Stimulated activated CD4-positive, alpha-beta T cell treated with anti-CD3 and anti-CD28 coated beads, Interleukin-1b, Interleukin-23, amount 100 ng/mL, for 4 hours (primary cell): ENCODE results near the gene CEP295NL.
A peak's percentile ranks its signal among the peaks of the same experiment; 100 is the strongest.
"Not testable (repeated sequence)": the region's sequence is repeated elsewhere in the genome, so short reads cannot be mapped to it uniquely, and the experiment has no call there.

ENCODE experiments used
- DNase-seq, 2 donors: peaks; one replicate each; pipeline ENCODE4 v3.0.0-alpha.2; 2020; ENCODE audit warnings: low read depth in 2 of 2

The CEP295NL gene

DNA sequence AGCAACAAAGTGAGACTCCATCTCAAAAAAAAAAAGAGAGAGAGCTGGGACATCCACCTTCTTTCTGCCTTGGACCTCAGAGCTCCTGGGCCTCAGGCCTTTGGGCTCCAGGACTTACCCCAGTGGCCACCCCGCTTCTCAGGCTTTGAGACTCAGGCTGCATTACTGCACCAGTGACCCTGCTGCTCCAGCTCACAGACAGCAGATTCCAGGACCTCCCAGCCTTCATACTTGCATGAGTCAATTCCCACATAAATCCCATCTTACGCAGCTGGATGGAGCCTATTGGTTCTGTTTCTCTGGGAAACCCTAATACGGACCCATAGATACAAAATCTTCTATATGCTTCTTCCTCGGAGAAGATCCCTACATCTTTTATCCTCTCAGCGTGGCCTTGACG lies 2.1 kb upstream of the CEP295NL start:
- no peak for DNase-seq

GRCh38 chr17:78904371-78904770 lies 1.4 kb upstream of the CEP295NL start:
- DNase-seq: no peak

DNA sequence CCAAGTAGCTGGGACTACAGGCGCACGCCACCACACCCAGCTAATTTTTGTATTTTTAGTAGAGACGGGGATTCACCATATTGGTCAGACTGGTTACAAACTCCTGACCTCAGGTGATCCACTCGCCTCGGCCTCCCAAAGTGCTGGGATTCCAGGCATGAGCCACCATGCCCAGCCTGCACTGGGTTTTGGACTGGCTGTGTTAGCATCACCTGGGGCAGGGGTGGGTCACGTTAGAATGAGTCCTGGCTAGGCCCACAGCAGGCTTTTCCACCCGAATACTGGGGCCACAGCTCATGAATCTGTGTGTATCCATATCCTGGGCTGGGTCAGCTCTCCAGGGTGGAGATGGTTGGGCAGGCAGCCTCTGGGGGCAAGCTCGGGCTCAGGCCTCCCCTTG lies 770 bp downstream of the CEP295NL start:
- DNase-seq: not testable (repeated sequence)

DNA sequence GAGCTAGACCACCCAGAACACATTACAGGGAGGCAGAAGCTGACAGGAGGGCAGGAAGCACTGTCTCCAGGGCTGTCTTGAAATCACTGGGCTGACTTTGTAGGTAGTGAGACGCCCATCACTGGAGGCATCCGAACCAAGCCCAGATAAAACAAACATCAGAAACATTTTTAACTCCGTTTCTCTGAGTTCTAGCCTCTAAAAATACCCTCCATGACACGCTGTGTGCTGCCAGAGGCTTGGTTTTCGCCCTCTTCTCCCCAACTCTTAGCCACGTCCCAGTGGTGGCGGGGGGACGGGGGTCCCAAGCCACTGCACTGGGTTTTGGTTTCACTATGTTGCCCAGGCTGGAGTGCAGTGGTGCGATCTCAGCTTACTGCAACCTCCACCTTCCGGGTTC lies 1.2 kb downstream of the CEP295NL start:
- no peak for DNase-seq

- DNase-seq: no peak
Measured at GRCh38 chr17:78900816-78901215, 2.2 kb downstream of the CEP295NL start.

- no peak for DNase-seq
Measured at GRCh38 chr17:78899361-78900260, 3.4 kb downstream of the CEP295NL start.

- DNase-seq: no peak
Measured at GRCh38 chr17:78898947-78899346, 4.1 kb downstream of the CEP295NL start.

DNA sequence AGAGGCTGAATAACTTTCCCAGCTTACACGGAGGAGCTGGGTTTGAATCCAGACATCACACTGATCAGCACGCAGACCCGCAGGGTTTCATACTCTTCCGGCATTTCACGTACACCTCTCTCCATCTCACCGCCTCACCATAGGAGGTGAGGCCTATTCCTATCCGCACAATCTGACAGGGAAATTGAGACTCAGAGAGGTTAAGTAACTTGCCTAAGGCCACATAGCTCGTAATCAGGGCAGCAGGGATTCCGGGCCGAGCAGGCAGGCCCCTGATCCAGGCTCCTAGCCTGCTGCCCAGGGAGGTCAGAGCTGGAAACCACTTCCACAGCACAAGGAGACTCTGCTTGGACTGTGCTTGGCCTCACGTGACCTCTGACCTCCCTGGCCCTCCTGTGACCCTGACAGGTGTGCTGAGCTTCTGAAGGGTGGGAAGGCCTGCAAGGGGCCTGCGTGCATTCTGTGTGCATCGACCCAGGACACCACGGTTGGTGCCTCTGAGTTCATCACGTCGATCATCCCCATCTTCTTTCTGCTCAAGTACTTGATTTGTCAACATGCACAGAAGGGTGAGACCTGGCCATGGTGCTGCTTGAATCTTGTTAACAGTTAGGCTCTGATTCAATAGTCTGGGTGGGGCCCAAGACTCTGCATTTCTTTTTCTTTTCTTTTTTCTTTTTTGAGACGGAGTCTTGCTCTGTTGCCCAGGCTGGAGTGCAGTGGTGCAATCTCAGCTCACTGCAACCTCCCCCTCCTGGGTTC lies 4.7 kb downstream of the CEP295NL start:
- DNase-seq: no peak

GRCh38 chr17:78897664-78898047 lies 5.3 kb downstream of the CEP295NL start:
- no peak for DNase-seq

GRCh38 chr17:78896834-78897663 lies 6.0 kb downstream of the CEP295NL start:
- no peak for DNase-seq

GRCh38 chr17:78896091-78896833 lies 6.7 kb downstream of the CEP295NL start:
- DNase-seq: no peak

GRCh38 chr17:78895322-78895721 lies 7.7 kb downstream of the CEP295NL start:
- no peak for DNase-seq

DNA sequence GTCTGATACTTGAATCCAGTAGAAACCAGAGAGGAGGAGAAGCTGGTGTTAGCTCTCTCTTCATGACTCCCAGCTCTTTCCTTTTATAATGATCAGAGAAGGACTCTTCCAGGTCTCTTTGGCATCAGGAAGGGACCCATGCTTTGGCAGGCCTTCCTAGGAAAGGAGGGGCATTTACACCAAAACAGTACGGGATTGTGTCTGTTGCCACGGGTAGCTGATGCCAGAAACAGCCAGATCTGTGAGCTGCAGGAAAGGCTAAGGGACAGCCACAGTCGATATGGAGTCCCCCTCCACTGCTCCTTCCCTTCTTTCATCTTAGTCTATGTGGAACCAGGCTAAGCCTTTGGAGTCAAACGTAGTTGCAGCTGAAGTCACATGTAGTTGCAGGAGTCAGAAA lies 9.3 kb downstream of the CEP295NL start:
- DNase-seq: no peak

GRCh38 chr17:78892936-78893379 lies 10.0 kb downstream of the CEP295NL start:
- no peak for DNase-seq

DNA sequence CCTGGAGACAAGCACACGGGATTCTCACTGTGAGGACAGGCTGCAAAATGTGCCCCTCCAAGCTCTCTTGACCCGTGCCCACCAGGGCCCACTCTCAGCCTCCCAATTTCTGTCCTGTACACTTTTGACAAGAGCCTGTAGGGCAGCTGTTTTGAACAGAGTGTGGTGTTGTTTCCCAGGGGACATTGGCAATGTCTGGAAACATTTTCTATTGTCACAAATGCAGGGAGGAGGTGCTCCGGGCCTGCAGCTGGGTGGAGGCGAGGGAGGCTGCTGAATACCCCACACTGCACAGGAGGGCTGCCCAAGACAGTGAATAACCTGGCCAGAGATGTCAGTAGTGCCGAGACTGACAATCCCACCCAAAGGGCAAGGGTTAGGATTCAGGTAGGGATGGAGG lies 10.5 kb downstream of the CEP295NL start:
- no peak for DNase-seq

DNA sequence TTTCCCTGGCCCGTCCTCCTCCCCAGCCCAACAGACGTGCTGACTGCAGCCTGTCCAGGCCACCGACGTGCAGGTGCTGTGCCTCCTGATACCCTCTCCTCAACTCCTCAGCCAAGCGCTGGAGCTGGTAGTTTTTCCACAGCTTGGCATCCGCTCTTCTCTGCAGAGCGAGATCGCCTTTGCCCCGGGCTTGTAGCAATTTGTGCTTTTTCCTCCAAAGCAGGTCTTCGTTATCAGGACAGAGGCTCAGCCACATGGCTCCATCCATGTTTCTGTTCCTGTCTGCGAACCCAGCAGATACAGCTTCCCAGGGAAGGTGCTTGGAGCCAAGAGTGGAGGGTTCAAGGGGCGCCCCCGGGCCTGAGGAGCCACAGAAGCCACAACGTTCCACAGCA lies 10.9 kb downstream of the CEP295NL start:
- DNase-seq: no peak

DNA sequence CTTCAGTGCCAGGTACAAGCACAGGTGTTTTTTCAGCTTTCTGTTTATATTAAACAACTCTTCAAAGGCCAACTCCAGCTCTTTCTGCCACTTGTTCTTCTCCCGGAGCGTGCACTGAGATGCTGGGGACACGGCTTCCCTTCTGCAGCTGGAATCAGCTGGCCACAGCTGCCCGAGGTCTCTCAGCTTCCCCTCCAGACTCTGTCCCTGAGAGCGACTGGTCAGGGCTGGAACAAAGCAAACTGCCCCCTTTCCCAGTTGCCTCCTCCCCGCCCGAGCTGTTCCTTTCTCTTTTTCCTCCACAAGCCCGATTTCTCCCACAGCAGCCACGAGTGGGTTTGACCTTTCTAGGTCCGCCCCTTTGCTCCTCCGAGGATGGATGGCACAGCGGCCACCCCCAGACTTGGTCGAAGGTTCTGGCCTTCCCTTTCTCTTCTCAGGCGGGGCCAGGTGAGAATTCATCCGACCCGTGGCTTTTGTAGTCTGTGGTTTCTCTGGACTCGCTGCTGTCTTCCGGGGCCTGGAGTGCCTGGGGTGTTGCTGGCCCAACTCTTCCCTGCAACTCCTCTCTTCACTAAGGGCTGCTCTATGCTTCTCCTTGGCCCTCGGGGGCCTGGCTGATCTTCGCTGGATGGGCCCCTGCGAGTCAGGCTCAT lies 11.5 kb downstream of the CEP295NL start:
- no peak for DNase-seq

- peak in 1 of 2 donors; percentile 23 for DNase-seq
Measured at GRCh38 chr17:78890498-78890897, 12.5 kb downstream of the CEP295NL start.

DNA sequence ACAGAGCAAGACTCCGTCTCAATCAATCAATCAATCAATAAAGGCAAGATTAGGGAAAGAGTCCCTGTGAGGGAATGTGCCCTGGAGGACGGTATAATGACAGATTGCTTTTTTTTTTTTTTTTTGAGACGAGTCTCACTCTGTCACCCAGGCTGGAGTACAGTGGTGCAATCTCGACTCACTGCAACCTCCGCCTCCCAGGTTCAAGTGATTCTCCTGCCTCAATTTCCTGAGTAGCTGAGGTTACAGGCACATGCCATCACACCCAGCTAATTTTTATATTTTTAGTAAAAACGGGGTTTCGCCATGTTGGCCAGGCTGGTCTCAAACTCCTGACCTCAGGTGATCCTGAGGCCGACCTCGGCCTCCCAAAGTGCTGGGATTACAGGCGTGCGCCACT lies 12.9 kb downstream of the CEP295NL start:
- not testable (repeated sequence) for DNase-seq

DNA sequence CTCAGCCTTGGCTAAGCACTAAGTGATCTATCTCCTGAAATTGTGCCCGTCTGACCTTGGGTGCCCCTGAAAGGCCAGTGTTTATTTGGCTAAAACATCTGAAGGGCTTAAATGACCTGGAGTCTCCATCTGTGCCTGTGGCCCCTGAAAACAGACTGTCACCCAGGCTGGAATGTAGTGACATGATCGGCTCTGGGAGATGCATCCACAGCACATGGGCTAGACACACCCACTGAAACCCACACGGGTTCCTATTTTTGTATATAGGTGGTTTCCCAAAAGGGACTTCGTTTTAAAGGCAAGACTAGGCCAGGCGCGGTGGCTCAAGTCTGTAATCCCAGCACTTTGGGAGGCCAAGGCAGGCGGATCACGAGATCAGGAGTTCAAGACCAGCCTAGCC lies 13.5 kb downstream of the CEP295NL start:
- DNase-seq: no peak
